OCI-LY1 (cell line): Measurements from ENCODE around the gene CCND1.

Source experiments
- EZH2 ChIP-seq: fragments of 200-600 bp; sonication (generic), shearing (Covaris generic); IDR thresholded peaks from 2 replicates; pipeline ENCODE4 v1.8.0; 2017; ENCODE audit warnings: borderline replicate concordance, mixed run types, mild to moderate bottlenecking, antibody characterized with exemption, low read length, moderate library complexity, mixed read lengths
- TF ChIP-seq, protein P1 (sequence below): fragments of 200-600 bp; sonication (generic), shearing (Covaris generic); IDR thresholded peaks from 2 replicates; pipeline ENCODE4 v1.5.1; 2017; ENCODE audit warnings: mild to moderate bottlenecking, antibody characterized with exemption, low read length, moderate library complexity, mixed read lengths

DNA sequence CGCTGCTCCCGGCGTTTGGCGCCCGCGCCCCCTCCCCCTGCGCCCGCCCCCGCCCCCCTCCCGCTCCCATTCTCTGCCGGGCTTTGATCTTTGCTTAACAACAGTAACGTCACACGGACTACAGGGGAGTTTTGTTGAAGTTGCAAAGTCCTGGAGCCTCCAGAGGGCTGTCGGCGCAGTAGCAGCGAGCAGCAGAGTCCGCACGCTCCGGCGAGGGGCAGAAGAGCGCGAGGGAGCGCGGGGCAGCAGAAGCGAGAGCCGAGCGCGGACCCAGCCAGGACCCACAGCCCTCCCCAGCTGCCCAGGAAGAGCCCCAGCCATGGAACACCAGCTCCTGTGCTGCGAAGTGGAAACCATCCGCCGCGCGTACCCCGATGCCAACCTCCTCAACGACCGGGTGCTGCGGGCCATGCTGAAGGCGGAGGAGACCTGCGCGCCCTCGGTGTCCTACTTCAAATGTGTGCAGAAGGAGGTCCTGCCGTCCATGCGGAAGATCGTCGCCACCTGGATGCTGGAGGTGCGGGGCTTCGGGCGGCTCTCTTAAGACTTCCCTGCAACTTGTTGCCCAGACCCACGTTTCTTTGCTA is at the start of gene CCND1:
- TF ChIP-seq, protein P1, sequence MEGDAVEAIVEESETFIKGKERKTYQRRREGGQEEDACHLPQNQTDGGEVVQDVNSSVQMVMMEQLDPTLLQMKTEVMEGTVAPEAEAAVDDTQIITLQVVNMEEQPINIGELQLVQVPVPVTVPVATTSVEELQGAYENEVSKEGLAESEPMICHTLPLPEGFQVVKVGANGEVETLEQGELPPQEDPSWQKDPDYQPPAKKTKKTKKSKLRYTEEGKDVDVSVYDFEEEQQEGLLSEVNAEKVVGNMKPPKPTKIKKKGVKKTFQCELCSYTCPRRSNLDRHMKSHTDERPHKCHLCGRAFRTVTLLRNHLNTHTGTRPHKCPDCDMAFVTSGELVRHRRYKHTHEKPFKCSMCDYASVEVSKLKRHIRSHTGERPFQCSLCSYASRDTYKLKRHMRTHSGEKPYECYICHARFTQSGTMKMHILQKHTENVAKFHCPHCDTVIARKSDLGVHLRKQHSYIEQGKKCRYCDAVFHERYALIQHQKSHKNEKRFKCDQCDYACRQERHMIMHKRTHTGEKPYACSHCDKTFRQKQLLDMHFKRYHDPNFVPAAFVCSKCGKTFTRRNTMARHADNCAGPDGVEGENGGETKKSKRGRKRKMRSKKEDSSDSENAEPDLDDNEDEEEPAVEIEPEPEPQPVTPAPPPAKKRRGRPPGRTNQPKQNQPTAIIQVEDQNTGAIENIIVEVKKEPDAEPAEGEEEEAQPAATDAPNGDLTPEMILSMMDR: no peak
- no peak for TF ChIP-seq EZH2
